EL (cell line): ENCODE results near the gene THAP7.

ENCODE experiments used
- DNase-seq: peaks from one replicate; pipeline ENCODE4 v3.0.0-alpha.2; 2016

THAP7 gene

GRCh38 chr22:21030621-21031544 lies 29.0 kb upstream of the THAP7 start:
- DNase-seq: no peak

GRCh38 chr22:21030032-21030431 lies 28.1 kb upstream of the THAP7 start:
- no peak for DNase-seq

GRCh38 chr22:21029486-21030025 lies 27.6 kb upstream of the THAP7 start:
- no peak for DNase-seq

GRCh38 chr22:21028277-21029251 lies 26.6 kb upstream of the THAP7 start:
- no peak for DNase-seq

- DNase-seq: peak; percentile 65
Observed at GRCh38 chr22:21026783-21027692, 25.1 kb upstream of the THAP7 start.

- no peak for DNase-seq
Observed at GRCh38 chr22:21025763-21026755, 24.1 kb upstream of the THAP7 start.

GRCh38 chr22:21025266-21025665 lies 23.3 kb upstream of the THAP7 start:
- DNase-seq: no peak

- DNase-seq: no peak
Observed at GRCh38 chr22:21022955-21023614, 21.2 kb upstream of the THAP7 start.

- DNase-seq: no peak
Observed at GRCh38 chr22:21022507-21022906, 20.6 kb upstream of the THAP7 start.

- DNase-seq: peak; percentile 37
Observed at GRCh38 chr22:21020802-21021429, 19.0 kb upstream of the THAP7 start.

GRCh38 chr22:21018314-21018713 lies 16.4 kb upstream of the THAP7 start:
- DNase-seq: no peak

- DNase-seq: no peak
Observed at GRCh38 chr22:21016644-21017420, 14.9 kb upstream of the THAP7 start.

GRCh38 chr22:21015466-21016006 lies 13.6 kb upstream of the THAP7 start:
- DNase-seq: no peak

GRCh38 chr22:21014726-21015465 lies 13.0 kb upstream of the THAP7 start, which contains the start of gene P2RX6:
Gene P2RX6 (plus strand): TSS chr22:21015165. CDS start chr22:21015175, 10 bp downstream.
- peak; percentile 65 for DNase-seq

- peak; percentile 95 for DNase-seq
Observed at GRCh38 chr22:21014202-21014725, 12.3 kb upstream of the THAP7 start.

GRCh38 chr22:21013657-21014201 lies 11.8 kb upstream of the THAP7 start:
- DNase-seq: no peak
